Cardiac muscle cell (in vitro differentiated cells and primary cell): ENCODE results near the gene INPP5E. TPM values are rescaled to one million over a fixed set of nuclear protein-coding genes. Genes with fewer than 3 reads are reported as not detected.
A peak's percentile ranks its signal among the peaks of the same experiment; 100 is the strongest.

Experiments
- DNase-seq, 2 donors: peaks; one replicate each; pipeline versions ENCODE4 v3.0.0 to v3.0.0-alpha.2; 2010 to 2017; ENCODE audit warnings: low read depth in 1 of 2, low spot score in 1 of 2
- H3K27ac ChIP-seq: fragments of 200-600 bp; sonication (generic); 2 replicates; pipeline ENCODE4 v1.5.1; 2016
- H3K27me3 ChIP-seq: fragments of 200-600 bp; sonication (generic); 2 replicates; pipeline ENCODE4 v1.6.0; 2016; ENCODE audit warnings: control low read depth
- H3K36me3 ChIP-seq: fragments of 200-600 bp; sonication (generic); 2 replicates; pipeline ENCODE4 v1.5.1; 2016; ENCODE audit warnings: control low read depth
- H3K4me1 ChIP-seq: fragments of 200-600 bp; sonication (generic); 2 replicates; pipeline ENCODE4 v1.8.1; 2017; ENCODE audit warnings: low read depth, mild to moderate bottlenecking, mixed run types
- H3K4me3 ChIP-seq: fragments of 200-600 bp; sonication (generic); 2 replicates; pipeline ENCODE4 v1.5.1; 2016; ENCODE audit warnings: mild to moderate bottlenecking
- H3K9me3 ChIP-seq: fragments of 200-600 bp; sonication (generic); 2 replicates; pipeline ENCODE4 v1.5.1; 2017; ENCODE audit warnings: low read depth, mild to moderate bottlenecking, control low read depth
- polyA plus RNA-seq: library from polyadenylated mRNA; unstranded; fragments of >200 nt; fragmentation: Nextera tagmentation; extraction: Ambion mirVana; gene quantifications from 2 replicates; pipeline ENCODE4 v1.2.1, GENCODE V29; 2016
- total RNA-seq: library from RNA; depleted of rRNA; stranded (reverse); fragments of >200 nt; gene quantifications from 2 replicates; pipeline ENCODE4 v1.2.3, GENCODE V29; 2016
- TF ChIP-seq, protein P1 (sequence below): IDR thresholded peaks from 2 replicates; pipeline ENCODE4 v1.5.1; 2012; ENCODE audit warnings: low read depth, mild to moderate bottlenecking, low read length

INPP5E gene
- total and polyA plus RNA-seq, 2 experiments from 2014 or later, result 14.9 to 26.8 TPM

DNA sequence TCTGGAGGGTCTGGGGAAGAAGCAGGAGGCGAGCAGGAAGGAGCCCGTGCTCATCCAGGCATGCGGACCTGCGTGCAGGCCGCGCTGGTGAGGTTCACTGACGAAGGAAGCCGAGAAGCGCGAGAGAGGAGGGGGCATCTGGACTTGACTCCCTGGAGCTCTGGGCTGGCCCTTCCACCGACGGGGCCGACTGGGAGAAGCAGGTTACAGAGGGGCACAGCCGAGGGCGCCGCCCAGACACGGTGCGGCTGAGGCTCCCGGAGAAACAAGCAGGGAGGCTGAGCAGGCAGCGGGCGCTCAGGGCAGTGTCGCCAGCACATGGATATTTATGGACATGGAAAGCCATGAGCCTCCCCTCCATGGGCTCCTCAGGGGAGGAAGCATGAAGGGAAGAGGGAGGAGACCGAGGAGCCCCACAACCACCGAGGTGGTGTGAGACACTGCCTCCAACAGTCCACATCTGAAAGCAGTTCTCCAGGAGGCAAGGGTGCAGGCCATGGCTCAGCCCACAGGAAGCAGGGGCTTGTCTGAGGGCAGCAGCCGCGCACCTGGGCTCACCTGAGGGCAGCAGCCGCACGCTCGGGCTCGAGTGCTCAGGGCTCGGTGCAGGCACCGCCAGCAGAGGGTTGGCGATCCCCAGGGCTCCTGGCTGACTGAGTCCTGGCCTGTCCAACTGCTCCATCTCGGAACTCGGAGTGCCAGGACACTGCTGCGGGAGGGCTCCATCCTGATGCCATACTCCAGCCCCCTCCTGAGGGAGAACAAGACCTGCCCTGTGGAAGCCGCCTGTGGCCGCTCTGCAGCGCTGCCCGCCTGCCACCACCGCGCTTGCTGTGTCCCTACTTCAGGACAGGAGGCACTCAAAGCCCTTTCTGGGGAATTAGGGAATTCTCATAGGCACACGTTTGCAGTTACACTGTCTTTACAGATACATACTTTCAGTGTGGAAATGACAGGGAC is 15.7 kb upstream of the INPP5E start:
- H3K4me1 ChIP-seq, result no peaks in the 10 kb centered on the region
- no peak for DNase-seq
- no peak overlapping the region for H3K27ac ChIP-seq
- H3K36me3 ChIP-seq, result peaks cover 57% of the 10 kb centered on the region
- TF ChIP-seq, protein P1, sequence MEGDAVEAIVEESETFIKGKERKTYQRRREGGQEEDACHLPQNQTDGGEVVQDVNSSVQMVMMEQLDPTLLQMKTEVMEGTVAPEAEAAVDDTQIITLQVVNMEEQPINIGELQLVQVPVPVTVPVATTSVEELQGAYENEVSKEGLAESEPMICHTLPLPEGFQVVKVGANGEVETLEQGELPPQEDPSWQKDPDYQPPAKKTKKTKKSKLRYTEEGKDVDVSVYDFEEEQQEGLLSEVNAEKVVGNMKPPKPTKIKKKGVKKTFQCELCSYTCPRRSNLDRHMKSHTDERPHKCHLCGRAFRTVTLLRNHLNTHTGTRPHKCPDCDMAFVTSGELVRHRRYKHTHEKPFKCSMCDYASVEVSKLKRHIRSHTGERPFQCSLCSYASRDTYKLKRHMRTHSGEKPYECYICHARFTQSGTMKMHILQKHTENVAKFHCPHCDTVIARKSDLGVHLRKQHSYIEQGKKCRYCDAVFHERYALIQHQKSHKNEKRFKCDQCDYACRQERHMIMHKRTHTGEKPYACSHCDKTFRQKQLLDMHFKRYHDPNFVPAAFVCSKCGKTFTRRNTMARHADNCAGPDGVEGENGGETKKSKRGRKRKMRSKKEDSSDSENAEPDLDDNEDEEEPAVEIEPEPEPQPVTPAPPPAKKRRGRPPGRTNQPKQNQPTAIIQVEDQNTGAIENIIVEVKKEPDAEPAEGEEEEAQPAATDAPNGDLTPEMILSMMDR, result no peak
- H3K9me3 ChIP-seq, result no peaks in the 10 kb centered on the region
- no peak overlapping the region for H3K4me3 ChIP-seq
- no peaks in the 10 kb centered on the region for H3K27me3 ChIP-seq

DNA sequence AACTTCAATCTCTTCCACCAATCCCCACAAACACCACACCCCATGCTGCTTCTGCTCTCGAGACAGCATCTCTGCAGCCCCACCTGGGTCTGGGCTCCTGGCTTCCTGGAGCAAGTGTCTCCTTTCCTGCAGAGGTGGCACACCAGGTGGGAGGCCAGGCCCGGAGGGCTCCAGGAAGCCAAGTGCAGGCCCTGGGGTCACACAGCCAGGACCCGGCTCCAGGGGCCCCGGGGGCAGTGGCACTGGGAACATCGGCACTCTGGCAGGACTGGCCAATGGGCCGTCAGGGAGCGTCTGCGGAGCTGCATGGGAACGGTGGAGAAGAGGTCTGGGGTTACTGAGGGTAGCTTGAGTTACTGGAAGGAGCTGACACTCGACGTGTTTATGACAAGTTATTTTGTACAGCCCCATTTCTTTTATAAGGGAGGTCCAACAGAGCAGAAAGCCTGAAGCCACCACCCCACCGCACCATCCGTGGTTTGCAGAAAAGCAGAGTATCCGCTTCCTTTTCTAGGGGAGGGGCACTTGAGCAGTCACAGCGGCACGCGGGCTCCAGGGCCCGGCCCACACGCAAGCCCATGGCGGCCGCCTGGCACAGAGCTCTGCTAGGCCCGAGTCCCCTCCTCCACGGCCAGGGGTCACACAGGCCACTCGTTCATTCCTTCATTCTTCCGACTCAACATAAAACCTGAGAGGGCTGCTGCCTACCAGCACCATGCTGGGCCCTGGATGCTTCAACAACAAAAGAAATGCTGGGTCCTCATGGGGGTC is 14.6 kb upstream of the INPP5E start:
- H3K36me3 ChIP-seq, result peaks cover 54% of the 10 kb centered on the region
- no peak for DNase-seq
- no peaks in the 10 kb centered on the region for H3K9me3 ChIP-seq
- TF ChIP-seq, protein P1, result no peak
- no peaks in the 10 kb centered on the region for H3K27me3 ChIP-seq
- no peak overlapping the region for H3K27ac ChIP-seq
- H3K4me1 ChIP-seq, result no peaks in the 10 kb centered on the region
- no peak overlapping the region for H3K4me3 ChIP-seq

DNA sequence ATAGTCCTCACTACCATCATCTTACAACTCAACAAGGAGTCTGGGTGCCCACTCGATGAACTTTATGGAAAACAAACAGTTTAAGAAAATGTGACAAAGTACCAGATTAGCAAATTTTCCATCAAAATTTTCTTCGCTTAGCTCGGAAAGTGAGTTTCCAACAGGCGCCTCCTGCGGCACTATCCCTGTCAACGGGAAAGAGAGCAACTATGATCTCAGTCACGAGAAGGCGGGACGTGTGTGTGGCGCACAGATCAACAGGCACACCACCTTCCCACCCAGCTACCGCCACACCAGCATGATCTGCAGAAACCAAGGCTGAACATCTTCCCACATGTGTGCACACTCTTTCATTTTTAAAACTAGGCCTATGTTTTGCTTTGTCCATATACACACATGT is 13.7 kb upstream of the INPP5E start:
- no peaks in the 10 kb centered on the region for H3K27me3 ChIP-seq
- H3K36me3 ChIP-seq, result peaks cover 55% of the 10 kb centered on the region
- H3K4me1 ChIP-seq, result no peaks in the 10 kb centered on the region
- no peaks in the 10 kb centered on the region for H3K9me3 ChIP-seq
- H3K4me3 ChIP-seq, result no peak overlapping the region
- no peak overlapping the region for H3K27ac ChIP-seq
- TF ChIP-seq, protein P1, result no peak
- DNase-seq, result no peak

DNA sequence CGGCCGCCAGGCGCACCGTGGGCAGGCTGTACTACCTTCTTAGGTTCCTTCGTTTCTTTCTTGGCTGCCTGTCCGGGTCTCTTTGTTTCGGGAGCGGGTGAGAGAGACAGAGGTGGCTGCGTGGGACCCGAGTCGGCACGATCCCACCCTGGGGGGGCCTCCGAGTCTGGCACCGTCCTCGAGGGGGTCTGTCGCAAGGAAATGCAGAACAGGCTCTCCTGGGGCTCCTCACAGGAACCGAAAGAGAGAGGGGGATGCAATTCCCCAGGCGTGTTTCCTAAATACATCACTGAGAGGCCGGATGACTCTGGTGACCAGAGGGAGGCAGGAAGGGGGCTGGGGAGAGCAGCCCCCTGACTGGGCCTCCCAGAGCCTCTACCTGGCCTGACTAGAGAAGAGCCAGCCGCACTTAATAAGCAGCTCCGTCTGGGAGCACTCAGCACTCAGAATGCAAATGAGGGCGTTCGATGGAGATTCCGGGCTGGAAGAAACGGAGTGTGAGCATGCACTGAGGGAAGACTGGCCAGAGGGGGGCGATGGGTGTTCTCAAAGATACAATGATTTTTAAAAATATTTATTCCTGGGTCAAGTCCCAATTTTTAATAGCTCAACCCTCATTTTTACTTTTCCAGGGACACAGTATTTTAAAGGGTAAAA is 11.7 kb upstream of the INPP5E start:
- Histone ChIP-seq H3K27ac (peak overlapping the region; percentile 43), H3K4me1 (no peaks in the 10 kb centered on the region), H3K27me3 (no peaks in the 10 kb centered on the region), H3K4me3 (no peak overlapping the region), H3K36me3 (peaks cover 51% of the 10 kb centered on the region), H3K9me3 (no peaks in the 10 kb centered on the region)
- TF ChIP-seq, protein P1, result no peak
- DNase-seq, result peak in 1 of 2 donors; percentile 65

DNA sequence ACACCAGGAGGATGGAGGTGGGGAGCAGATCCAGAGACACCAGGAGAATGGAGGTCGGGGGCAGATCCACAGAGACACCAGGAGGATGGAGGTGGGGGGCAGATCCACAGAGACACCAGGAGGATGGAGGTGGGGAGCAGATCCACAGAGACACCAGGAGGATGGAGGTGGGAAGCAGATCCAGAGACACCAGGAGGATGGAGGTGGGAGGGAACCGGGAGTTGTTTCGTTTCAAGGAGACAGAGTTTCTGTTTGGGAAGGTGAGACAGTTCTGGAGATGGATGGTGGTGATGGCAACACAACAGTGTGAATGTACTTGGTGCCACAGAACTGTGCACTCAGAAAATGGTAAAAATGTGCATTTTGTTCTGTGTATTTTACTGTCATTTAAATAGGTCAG is 9.0 kb upstream of the INPP5E start:
- Histone ChIP-seq H3K4me3 (no peak overlapping the region), H3K27ac (no peak overlapping the region)
- TF ChIP-seq, protein P1, result no peak

More for the DNA sequence above, 9.0 kb upstream of the INPP5E start:
- H3K4me1 ChIP-seq, result no peaks in the 10 kb centered on the region
- H3K9me3 ChIP-seq, result no peaks in the 10 kb centered on the region
- H3K27me3 ChIP-seq, result no peaks in the 10 kb centered on the region
- no peak for DNase-seq
- H3K36me3 ChIP-seq, result peaks cover 44% of the 10 kb centered on the region
